Measurements from ENCODE around the gene GPR85. TPM values are rescaled to one million over a fixed set of nuclear protein-coding genes. Genes with fewer than 3 reads are reported as not detected.

The GPR85 gene, protein sequence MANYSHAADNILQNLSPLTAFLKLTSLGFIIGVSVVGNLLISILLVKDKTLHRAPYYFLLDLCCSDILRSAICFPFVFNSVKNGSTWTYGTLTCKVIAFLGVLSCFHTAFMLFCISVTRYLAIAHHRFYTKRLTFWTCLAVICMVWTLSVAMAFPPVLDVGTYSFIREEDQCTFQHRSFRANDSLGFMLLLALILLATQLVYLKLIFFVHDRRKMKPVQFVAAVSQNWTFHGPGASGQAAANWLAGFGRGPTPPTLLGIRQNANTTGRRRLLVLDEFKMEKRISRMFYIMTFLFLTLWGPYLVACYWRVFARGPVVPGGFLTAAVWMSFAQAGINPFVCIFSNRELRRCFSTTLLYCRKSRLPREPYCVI
- total RNA-seq = 3.1 and 3.3 TPM in 2 replicates

GRCh38 chr7:113086431-113086888 lies at the start of gene GPR85:
Gene GPR85 (minus strand): TSS chr7:113086827. CDS start chr7:113084721, 2,106 bp downstream.

GRCh38 chr7:113118074-113118959 lies 31.7 kb upstream of the GPR85 start, which contains the start of gene SMIM30:
Gene SMIM30 (minus strand): TSS chr7:113118554. CDS start chr7:113117578, 976 bp downstream.

Other genes starting within 250 kb of the GPR85 start
- 51.8 and 57.1 TPM in 2 replicates for gene SMIM30, start 31.7 kb upstream of the GPR85 start, total RNA-seq